NK-92 treated with Interleukin-12 subunit alpha and Interleukin-12 subunit beta, amount 100 ng/mL, for 24 hours (cell line): ENCODE measurements around the gene ISYNA1.

Source experiments
- DNase-seq: peaks from one replicate; lab custom pipeline; 2025; lab: John Stamatoyannopoulos, UW

The ISYNA1 gene

GRCh38 chr19:18431351-18432197 lies 6.4 kb downstream of the ISYNA1 start:
- DNase-seq, result no peak

- DNase-seq, result no peak
Observed at GRCh38 chr19:18430417-18431144, 7.4 kb downstream of the ISYNA1 start.

- DNase-seq, result no peak
Observed at GRCh38 chr19:18429717-18430416, 8.1 kb downstream of the ISYNA1 start.

- DNase-seq, result peak; percentile 57
Observed at GRCh38 chr19:18428787-18429674, 8.9 kb downstream of the ISYNA1 start.

- DNase-seq, result no peak
Observed at GRCh38 chr19:18428173-18428786, 9.7 kb downstream of the ISYNA1 start.

GRCh38 chr19:18427743-18428113 lies 10.2 kb downstream of the ISYNA1 start:
- no peak for DNase-seq

GRCh38 chr19:18427080-18427742 lies 10.7 kb downstream of the ISYNA1 start:
- DNase-seq, result no peak

- DNase-seq, result no peak
Observed at GRCh38 chr19:18426416-18426767, 11.5 kb downstream of the ISYNA1 start.

- DNase-seq, result no peak
Observed at GRCh38 chr19:18425515-18426415, 12.2 kb downstream of the ISYNA1 start.

- DNase-seq, result no peak
Observed at GRCh38 chr19:18424890-18425514, 12.9 kb downstream of the ISYNA1 start.

GRCh38 chr19:18424122-18424889 lies 13.6 kb downstream of the ISYNA1 start:
- DNase-seq, result no peak

- DNase-seq, result no peak
Observed at GRCh38 chr19:18423258-18424020, 14.5 kb downstream of the ISYNA1 start.

GRCh38 chr19:18422530-18423191 lies 15.3 kb downstream of the ISYNA1 start:
- DNase-seq, result peak; percentile 50

- no peak for DNase-seq
Observed at GRCh38 chr19:18421371-18421959, 16.5 kb downstream of the ISYNA1 start.

GRCh38 chr19:18420930-18421329 lies 17.0 kb downstream of the ISYNA1 start:
- DNase-seq, result no peak

- peak; percentile 43 for DNase-seq
Observed at GRCh38 chr19:18419699-18420460, 18.1 kb downstream of the ISYNA1 start.
